NCI-H1436 (cell line): ENCODE data around the gene SYT7.
"Not testable (repeated sequence)": the region's sequence is repeated elsewhere in the genome, so short reads cannot be mapped to it uniquely, and the experiment has no call there.

Source experiments
- DNase-seq: peaks from one replicate; lab custom pipeline; 2025; lab: John Stamatoyannopoulos, UW

Gene SYT7

DNA sequence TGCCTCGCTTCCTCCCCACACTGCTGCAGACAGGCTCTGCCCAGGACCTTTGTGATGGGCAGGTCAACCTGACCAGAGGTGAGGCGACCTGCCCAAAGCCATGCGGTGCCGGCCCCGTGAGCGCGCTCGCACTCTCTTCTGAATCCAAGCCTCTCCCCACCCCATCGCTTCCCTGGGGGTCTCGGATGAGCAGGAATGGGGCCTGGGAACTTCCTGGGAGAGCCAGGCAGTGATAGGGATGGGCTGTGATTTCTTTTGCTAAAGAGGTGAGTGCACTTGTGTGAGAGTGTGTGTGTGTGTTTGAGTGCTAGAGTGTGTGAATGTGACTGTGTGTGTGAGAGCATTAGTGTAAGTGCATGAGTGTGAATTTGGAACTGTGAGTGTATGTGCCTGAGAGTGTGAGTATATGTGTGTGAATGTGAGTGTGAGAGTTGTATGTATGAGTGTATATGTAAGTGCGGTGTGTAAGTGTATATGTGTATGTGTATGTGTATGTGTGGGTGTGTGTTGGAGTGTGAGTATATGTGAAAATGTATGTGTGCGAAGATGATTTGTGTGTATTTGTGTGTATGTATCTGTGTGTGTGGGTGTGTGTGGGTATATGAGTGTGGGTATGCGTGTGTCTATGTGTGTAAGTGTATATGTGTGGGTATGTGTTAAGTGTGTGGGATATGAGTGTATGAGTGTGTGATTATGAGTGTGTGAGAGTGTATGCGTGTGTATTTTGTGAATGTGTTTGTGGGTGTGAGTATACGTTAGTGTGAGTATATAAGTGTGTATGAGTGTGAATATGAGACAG lies 84.1 kb downstream of the SYT7 start:
- DNase-seq: no peak

DNA sequence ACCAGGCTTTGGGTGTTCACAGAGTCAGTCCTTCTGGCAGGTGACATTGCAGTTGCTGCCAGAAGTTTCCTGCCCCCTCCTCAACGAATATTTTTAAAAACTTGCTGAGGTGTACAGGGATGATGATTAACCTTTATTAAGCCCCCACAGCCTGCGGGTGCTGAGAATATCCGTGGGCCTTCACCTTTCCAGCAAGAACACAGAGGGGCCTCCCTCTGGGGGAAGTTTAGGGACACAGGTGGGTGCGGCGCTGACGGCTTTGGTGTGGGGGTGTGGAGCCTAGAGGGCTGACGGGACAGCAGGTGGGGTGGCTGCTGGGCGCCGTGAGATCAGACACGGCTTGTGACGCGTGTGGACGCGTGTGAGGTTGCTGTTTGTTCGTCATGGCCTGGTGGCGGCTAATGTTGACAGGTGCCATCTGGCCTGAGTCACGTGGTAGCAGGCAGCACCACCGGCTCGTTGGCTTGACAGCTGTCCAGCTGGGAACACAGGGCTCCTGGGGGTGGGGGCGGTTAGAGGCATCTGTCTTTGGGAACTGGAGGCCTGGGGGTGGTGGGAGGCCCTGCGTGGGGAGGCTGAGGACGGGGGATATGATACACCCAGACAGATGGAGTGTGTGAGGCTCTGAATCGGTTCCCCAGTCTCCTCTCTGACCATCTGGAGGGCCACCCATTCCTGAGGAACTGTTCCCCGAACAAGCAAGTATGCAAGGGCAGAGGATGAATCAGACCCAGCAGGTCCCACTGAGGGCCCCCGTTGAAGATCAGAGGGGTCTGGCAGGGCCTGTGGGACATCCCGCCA lies 84.9 kb downstream of the SYT7 start:
- DNase-seq: no peak

DNA sequence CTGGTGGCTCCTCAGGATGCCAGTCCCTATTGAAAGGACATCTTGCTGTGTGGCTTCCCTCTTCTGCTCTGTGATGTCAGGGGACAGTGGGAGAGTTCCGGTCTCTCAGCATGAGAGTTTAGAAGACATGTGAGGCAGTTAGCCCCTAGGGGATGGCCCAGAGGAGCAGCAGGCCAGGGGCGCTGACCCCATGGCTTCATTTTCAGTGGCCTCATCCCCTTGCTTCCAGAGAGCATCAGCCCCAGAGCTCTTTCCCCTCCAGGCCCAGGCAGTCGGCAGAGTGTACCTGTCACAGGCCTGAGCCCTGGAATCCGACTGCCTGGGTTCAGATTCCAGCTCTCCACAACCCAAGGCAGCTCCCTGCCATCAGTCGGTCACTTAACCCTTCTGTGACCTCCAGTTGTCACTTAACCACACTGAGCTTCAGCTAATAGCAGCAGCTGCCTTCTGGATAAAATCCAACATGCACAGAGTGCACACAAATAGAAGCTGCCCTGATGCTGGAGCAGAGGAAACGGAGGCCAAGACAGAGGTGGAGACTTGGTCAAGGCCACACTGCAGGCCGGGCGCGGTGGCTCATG lies 86.4 kb downstream of the SYT7 start:
- no peak for DNase-seq

DNA sequence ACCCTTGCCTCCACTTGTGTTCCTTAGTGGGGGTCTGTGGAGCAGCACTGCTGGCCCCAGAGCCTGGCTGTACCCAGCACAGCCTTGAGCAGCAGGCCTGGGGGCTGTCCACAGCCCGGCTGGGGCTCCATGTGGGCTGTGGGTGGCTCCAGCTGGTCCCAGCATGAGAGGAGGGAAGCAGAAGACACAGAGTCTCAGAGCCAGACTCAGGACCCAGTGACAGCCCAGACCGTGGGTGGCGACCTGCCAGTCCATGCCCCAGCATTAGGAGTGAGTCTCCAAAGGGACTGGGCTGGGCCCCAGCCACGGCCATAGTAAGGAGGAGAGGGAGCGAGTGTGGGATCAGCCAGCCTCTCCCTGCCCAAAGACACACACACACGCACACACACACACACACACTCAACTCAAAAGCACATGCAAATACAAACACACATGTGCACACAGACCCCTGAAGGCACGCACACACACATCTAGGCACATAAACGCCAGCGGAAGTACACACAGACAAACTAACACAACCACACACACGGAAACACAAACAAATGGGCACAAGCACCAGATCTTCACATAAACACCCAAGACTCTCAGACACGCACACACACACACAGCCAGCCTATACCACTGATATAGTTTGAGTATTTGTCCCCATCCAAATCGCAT lies 89.0 kb downstream of the SYT7 start:
- no peak for DNase-seq

DNA sequence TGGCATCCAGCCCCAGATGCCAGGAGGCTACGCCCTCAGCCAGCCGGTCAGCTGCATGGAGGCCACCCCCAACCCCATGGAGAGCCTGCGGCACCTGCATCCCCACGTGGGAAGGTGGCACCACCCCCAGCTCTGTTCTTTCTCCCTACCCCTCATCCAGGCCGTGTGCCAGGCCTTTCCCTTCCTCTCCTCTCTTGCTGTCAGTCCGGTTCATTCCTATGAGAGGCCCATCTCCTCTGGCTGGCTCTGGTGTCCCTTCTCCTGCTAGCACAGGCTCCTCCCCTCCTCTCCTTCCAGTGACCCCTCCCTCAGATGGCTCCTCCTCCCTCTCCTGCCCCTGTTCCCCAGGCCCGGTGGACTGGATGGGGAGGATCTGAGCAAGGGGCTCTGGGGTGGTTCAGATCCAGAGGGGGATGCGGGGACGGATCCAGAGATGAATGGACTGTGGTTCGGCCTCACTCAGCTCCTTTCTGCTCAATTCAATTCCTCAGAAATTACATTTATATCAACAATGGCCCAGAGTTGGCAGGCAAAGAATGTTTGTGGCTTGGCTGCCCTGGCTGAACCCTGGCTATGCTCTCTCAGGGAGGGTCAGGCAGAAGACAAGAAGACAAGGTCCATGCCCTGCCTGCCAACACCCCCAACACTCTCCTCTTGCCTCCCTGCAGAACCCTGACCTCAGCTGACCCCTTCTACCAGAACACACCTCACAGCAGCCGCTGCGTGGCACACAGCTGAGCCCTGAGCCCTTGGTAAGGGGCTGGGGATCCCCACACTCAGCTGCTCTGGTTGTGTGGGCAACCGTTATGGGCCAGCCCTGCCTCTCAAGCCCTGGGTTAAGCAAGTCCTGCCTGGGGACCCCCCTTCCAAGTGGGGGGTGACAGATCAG lies 90.8 kb downstream of the SYT7 start:
- no peak for DNase-seq

DNA sequence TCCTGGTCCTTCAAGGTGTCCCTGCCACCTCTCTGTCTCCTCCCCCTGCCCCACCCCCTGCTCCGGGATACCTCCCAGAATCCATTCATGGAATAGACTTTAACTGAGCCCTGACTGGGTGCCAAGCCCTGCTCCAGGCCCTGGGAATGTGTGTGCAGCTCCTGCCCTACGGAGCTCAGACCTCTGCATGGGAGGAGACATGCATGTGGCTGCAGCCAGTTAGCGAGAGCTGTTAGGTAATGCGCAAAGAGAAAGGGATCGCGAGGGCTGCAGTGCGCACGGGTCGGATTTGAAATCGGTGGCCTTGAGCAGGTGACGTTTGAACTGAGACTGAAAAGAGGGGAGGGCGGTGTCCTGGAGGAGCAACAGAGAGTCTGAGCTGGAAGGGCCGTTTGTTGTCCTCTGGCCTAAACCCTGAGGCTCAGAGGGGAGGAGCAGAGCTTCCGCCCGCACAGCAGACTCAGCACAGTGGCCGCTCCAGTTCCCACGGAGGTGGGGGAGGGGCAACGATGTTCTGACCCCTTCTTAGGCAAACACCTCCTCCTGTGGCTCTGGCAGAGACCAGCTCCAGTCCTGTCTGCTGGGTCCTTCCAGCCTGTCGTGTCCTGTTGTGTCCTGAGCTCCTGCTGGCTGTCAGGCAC lies 92.1 kb downstream of the SYT7 start:
- no peak for DNase-seq

DNA sequence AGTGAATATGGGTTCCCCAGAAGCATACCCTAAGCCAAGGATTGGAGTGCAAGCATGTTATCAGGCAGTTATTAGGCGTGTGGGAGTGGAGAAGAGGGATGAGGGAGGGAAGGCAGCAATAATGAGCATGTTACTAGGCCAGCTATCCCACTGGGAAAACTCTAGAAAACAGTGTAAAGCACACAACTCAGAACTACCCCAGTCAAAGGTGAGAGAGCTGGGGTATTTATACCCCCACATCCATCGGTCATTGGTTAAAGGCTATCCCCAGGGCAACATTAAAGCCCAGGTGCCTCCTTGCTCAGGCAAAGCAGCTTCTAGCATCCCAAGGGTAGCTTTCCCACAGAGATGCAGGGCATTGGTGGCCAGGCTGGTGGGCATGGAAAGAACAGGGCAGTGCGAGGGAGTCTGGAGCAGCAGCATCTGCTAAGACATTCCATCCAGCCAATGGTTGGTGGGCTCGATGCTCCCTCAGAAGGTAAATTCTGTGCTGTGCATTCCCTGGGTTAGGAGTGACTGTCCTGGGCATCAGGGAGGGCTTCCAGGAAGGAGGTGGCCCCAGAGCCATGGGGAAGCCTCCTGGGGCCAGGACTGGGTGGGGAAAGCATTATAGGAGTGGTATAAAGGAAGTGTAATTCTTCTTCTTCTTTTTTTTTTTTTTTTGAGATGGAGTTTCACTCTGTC lies 93.4 kb downstream of the SYT7 start:
- DNase-seq: no peak

DNA sequence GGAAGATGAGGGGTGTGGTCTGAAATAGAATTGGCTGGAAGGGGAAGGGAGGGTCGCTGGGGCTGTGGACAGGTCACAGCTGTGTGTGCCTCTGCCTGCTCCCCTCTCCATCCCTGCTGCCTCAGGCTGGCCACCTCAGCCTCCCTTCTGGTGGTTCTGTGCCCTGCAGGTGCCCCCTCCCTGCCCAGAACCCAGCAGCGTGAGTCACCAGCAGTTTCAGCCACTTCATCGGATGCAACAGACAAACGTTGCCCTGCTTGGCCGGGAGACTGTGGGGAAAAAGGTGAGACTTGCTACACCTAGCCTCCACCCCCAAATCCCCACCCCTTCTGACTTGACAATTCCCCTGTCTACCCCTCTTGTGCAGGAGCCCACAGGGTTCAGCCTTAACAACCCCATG lies 94.1 kb downstream of the SYT7 start:
- no peak for DNase-seq

DNA sequence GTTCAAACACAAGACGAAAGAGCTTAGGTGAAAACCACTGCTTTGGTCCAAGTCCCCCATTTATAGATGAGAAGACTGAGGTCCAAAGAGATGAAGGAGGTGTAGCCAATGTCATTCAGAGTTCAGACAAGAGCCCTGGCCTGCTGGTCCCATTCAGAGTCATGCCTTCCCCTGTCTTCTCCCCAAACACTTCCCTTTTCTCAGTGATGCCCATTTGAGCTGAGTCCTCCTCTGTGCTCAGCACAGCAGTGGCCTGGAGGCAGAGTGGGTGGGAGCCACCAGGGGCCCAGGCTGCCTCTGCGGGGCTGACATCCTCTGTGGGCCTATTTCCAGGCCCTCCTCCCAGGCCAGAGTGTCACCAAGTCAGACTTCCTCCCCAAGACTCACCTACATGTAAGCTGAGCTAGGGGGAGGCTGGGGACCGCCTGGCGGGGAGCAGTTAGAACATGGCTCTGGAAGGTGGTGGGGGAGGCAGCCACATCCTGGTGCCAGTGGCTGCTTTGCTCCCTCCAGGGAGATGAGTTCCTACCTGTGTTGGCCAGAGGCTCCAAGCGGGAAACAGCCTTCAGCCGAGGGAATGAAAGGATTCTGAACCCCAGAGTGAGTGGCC lies 94.8 kb downstream of the SYT7 start:
- no peak for DNase-seq

DNA sequence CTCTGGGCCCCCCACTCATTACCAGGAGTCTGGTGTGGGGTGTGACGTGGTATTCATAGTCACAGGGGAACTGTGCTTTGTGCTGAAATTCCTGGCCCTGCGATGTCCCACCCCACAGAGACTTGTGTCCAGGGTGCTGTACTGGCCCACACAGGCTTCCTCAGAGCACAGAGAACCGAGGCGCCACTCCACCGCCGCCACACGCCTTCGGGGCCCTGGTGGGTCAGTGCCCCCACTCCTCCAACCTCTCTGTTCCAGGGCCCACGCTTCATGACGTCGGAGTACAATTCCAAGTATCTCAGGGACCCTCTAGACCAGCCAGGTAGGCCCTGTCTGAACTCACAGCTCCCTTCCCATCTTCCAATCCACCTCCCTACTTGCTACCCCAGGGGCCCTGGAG lies 95.8 kb downstream of the SYT7 start:
- DNase-seq: no peak

DNA sequence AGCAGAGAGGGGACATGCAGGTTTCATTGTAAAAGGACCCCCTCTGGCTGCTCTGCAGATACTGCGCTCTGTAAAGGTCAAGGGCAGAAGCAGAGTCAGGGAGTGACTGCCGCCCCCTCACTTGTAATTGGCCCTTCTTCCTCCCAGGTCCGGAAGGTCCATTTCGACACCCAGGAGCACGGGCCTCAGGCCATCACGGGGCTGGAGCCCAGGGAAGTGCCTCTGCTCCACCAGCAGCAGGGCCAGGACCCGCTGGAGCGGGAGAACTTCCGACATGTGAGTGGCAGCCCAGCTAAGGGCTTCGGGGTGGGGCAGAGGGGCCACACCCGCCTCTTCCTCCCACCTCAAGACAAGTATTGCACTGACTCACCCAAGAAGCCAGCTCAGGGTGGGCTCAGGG lies 96.3 kb downstream of the SYT7 start:
- DNase-seq: no peak

DNA sequence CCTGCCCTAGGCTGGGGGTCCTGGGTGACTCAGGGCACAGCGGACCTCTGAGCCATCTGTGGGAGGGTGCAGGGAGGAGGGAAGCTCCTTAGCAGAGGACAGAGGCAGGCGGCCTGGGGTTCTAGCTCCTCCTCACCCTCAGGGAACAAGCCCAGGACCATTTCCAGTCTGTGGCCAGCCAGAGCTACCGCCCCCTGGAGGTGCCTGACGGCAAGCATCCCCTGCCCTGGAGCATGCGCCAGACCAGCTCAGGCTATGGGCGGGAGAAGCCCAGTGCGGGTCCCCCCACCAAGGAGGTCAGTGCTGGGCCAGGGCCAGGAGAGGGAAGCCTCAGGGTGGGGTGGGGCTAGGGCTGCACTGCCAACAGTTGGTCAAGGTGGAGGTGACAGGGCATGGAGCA lies 98.4 kb downstream of the SYT7 start:
- DNase-seq: no peak

DNA sequence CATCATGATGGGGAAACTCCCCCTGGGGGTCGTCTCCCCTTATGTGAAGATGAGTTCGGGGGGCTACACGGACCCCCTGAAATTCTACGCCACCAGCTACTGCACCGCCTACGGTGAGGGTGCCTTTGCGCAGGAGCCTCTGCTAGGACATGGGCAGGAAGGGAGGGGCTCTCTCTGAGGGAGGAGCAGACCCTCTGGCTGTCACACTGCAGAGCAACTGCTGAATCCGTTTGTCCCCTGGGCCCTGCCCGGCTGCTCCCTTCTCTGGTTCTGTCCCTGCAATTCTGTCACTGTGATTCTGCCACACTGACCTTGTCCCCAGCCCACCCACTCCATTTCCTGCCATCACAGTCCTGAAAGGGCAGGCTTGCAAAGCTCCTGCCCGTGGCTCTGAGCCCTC lies 99.1 kb downstream of the SYT7 start:
- no peak for DNase-seq

DNA sequence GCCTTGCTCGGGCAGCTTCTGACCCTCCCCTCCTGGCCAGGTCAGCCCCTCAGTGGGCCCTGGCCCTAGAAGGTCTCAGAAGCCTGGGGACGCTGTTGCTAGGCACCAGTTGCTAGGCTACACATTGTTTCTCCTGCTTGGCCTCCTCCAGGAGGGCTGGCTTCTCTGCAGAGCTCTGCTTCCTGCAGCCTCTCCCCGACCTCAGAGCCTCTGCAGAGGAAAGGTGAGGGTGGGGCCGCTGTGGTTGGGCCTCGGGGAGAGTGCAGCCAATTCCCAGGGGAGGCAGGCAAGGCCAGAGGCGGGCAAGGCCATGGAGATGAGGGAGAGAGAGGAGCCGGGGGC lies 99.9 kb downstream of the SYT7 start:
- peak; percentile 23 for DNase-seq

DNA sequence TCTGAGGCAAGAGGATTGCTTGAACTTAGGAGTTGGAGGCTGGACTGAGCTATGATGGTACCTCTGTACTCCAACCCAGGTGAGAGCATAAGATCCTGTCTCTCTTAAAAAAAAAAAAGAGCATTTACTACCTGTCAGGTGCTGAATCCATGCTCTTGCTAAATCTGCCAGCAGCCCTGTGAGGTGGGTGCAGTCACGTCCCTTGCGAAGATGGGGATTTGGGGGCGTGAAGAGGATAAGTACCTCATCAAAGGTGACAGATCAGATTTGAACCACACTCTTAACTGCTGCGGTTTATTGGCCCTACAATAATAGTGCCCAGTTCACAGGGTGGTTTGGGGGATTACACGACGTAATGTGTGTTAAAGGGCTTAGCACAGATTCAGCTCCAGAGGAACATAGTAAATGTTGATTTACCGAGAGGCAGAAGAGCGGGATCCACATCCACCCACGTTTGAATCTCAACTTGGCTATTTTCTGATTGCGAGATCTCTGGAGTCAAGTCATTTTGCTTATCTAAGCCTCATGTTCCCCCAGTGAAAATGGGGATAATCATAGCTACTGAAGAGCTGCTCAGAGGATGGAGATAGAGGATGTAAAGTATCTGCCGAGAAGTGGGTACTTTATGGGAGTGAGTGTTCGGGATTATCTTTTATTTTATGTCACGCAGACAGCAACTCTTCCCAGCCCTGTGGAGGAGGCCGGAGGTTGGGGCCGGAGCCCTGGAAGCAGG lies 100.4 kb downstream of the SYT7 start:
- no peak for DNase-seq

DNA sequence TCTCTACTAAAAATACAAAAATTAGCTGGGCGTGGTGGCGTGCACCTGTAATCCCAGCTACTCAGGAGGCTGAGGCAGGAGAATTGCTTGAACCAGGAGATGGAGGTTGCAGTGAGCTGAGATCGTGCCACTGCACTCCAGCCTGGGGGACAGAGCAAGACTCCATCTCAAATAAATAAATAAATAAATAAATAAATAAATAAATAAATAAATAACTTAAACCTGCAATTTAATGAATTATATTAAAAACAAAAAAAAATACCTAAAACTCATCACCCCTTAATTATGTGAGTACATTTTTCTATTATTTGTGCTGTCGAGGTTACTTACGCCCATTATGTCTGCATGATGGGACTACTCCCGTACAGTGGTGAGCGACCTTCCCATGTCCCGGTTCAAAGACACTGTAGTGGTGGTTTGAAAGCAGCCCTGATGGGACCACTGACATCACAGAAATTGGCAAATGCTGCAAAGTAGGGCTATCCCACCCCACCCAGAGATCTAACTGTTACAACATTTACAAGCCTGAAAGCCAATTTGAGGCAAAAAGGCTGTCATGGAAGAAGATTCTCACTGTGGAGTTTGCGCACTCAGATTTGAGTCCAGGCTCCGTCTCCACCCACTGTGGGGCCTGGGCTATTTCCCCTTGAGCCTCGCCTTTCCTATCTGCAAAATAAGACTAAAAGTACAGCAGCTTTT lies 101.4 kb downstream of the SYT7 start:
- DNase-seq: not testable (repeated sequence)

DNA sequence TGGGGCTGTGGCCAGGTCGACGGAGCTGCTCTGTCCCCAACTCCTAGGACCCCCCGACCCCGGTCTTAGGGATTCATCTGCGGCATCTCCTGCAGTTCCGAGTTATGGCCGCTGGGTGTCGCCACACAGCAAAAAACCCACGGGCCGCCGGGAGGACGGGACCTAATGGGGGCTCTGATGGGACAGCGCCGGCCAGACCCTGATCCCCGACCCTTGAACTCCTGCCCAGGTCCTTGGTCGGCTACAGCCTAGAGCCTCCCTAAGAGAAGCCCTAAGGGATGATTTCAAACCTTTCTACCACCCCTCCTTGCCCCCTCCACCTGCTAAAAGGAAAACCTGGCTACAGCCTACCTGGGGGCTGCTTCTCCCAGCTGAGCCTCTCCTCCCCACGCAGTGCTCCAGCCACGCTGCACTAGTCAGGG lies 103.1 kb downstream of the SYT7 start:
- DNase-seq: no peak

DNA sequence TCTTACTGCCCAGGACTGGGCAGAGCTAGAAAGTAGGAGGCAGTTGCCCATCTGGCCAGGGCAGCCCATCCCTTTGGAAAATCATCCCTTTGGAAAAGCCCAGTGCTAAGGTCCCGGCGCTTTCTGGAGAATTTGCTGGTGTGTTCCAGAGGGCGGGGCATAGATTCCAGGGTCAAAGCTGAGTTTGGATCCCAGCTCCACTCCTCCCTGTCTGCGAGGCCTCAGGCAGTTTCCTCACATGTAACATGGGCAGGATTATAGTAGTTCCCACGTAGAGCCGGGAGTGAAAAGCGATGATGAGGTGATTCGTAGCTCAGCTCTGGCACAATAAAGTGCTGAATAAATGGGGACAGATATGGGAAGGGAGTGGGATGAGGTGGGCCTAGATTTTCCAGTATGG lies 103.8 kb downstream of the SYT7 start:
- no peak for DNase-seq

DNA sequence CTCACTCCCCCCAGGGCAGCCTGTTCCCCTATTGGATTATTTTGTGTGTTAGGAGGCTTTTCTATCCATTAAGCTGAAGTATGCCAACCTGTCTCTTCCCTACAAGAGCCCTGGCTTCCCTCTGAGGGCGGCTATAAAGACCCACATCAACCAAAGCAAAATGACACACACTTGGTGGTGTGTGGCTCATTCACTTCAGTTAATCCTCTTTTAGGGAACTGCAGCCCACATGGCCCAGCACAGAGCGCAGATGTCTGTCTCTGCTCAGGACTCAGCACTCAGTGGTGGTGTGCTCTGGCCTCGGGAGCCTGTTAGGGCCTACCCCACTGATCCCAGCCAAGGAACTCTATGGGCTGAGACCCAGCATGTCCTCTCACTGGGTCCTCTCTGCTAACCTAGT lies 104.5 kb downstream of the SYT7 start:
- no peak for DNase-seq
